SU-DHL-6 (cell line): ENCODE measurements around the gene MYO1D.

Experiments used
- H2AFZ ChIP-seq: fragments of 200-600 bp; sonication (generic); 2 replicates; pipeline ENCODE4 v1.6.1; 2014; ENCODE audit warnings: low read depth, mild to moderate bottlenecking, moderate library complexity, mixed read lengths, antibody characterized with exemption, low read length; ENCODE audit not compliant: severe bottlenecking
- H3F3A ChIP-seq: fragments of 200-600 bp; shearing (Covaris generic); 2 replicates; pipeline ENCODE4 v1.6.0; 2016; ENCODE audit warnings: antibody characterized with exemption, mild to moderate bottlenecking; ENCODE audit not compliant: insufficient read depth
- H3K27ac ChIP-seq: fragments of 200-600 bp; sonication (generic); 2 replicates; pipeline ENCODE4 v1.5.1; 2016; ENCODE audit warnings: low read depth, mild to moderate bottlenecking, low read length, moderate library complexity, mixed read lengths
- H3K27me3 ChIP-seq: fragments of 200-600 bp; sonication (generic), shearing (Covaris generic); 2 replicates; pipeline ENCODE4 v1.6.0; 2014; ENCODE audit warnings: mild to moderate bottlenecking, low read length
- H3K36me3 ChIP-seq: fragments of 200-600 bp; sonication (generic); 2 replicates; pipeline ENCODE4 v1.6.1; 2014; ENCODE audit warnings: mild to moderate bottlenecking, low read length, mixed read lengths
- H3K4me2 ChIP-seq: fragments of 300-600, 200-600 bp; shearing (Covaris generic), sonication (generic); 2 replicates; pipeline ENCODE4 v1.6.0; 2014; ENCODE audit warnings: low read length, low read depth, mild to moderate bottlenecking; ENCODE audit not compliant: poor library complexity, severe bottlenecking
- H3K4me3 ChIP-seq: fragments of 200-600 bp; sonication (generic); 2 replicates; pipeline ENCODE4 v1.5.1; 2014; ENCODE audit warnings: antibody characterized with exemption, low read length, mild to moderate bottlenecking, mixed read lengths; ENCODE audit not compliant: insufficient read depth, poor library complexity, severe bottlenecking
- H3K79me2 ChIP-seq: fragments of 200-600 bp; sonication (generic); 2 replicates; pipeline ENCODE4 v1.6.1; 2014; ENCODE audit warnings: mild to moderate bottlenecking, low read length, moderate library complexity; ENCODE audit not compliant: insufficient read depth
- H3K9ac ChIP-seq: fragments of 200-600 bp; sonication (generic); 2 replicates; pipeline ENCODE4 v1.7.0; 2014; ENCODE audit warnings: mild to moderate bottlenecking, low read length
- H3K9me2 ChIP-seq: fragments of 200-600 bp; sonication (generic); replicated peaks from 2 replicates; pipeline ENCODE4 v1.6.1; 2014; ENCODE audit warnings: low read length; ENCODE audit not compliant: insufficient read depth
- H3K9me3 ChIP-seq: fragments of 200-600 bp; sonication (generic); 2 replicates; pipeline ENCODE4 v1.6.1; 2014; ENCODE audit warnings: low read length, mixed read lengths; ENCODE audit not compliant: insufficient read depth
- H4K20me1 ChIP-seq: fragments of 200-600 bp; sonication (generic); 2 replicates; pipeline ENCODE4 v1.6.1; 2014; ENCODE audit warnings: low read depth, mild to moderate bottlenecking, antibody characterized with exemption, low read length, moderate library complexity, mixed read lengths
- CTCF ChIP-seq: fragments of 200-600 bp; sonication (generic); IDR thresholded peaks from one replicate; pipeline ENCODE4 v1.5.1; 2017; ENCODE audit warnings: antibody characterized with exemption, mild to moderate bottlenecking, low read length, moderate library complexity; ENCODE audit not compliant: insufficient read depth, poor library complexity, severe bottlenecking
- EZH2phosphoT487 ChIP-seq: fragments of 200-600 bp; sonication (generic), shearing (Covaris generic); conservative IDR thresholded peaks from 2 replicates; pipeline ENCODE4 v1.6.1; 2018; ENCODE audit warnings: mild to moderate bottlenecking, antibody characterized with exemption, low read length, moderate library complexity, mixed read lengths

Gene MYO1D

GRCh38 chr17:32907583-32907982, 30.7 kb upstream of the MYO1D start:
- Histone ChIP-seq H3K9me3 (no peaks in the 10 kb centered on the region), H3K9me2 (no peaks in the 10 kb centered on the region), H4K20me1 (no peaks in the 10 kb centered on the region), H3K79me2 (no peaks in the 10 kb centered on the region), H2AFZ (no peak overlapping the region), H3K27ac (no peak overlapping the region), H3K27me3 (no peaks in the 10 kb centered on the region), H3F3A (no peaks in the 10 kb centered on the region), H3K4me2 (no peak overlapping the region), H3K4me3 (no peak overlapping the region), H3K36me3 (no peaks in the 10 kb centered on the region), H3K9ac (no peak overlapping the region)
- TF ChIP-seq CTCF (no peak), EZH2phosphoT487 (no peak)

GRCh38 chr17:32904891-32905290, 28.0 kb upstream of the MYO1D start:
- Histone ChIP-seq H3K9ac (no peak overlapping the region), H3K36me3 (0 out of 2 replicates have a peak, but pooled peaks cover 3% of the 10 kb centered on the region), H3K4me3 (no peak overlapping the region), H3K4me2 (no peak overlapping the region), H3F3A (no peaks in the 10 kb centered on the region), H3K79me2 (no peaks in the 10 kb centered on the region), H3K9me3 (no peaks in the 10 kb centered on the region), H2AFZ (no peak overlapping the region), H3K27ac (no peak overlapping the region), H4K20me1 (no peaks in the 10 kb centered on the region), H3K9me2 (no peaks in the 10 kb centered on the region), H3K27me3 (no peaks in the 10 kb centered on the region)
- no peak for TF ChIP-seq CTCF

- Histone ChIP-seq H3K79me2 (no peaks in the 10 kb centered on the region), H3F3A (no peaks in the 10 kb centered on the region), H3K9me3 (no peaks in the 10 kb centered on the region), H3K9me2 (no peaks in the 10 kb centered on the region), H3K27me3 (no peaks in the 10 kb centered on the region), H4K20me1 (no peaks in the 10 kb centered on the region), H3K36me3 (0 out of 2 replicates have a peak, but pooled peaks cover 3% of the 10 kb centered on the region), H3K4me2 (no peak overlapping the region), H3K27ac (no peak overlapping the region), H3K4me3 (no peak overlapping the region), H2AFZ (no peak overlapping the region), H3K9ac (no peak overlapping the region)
- TF ChIP-seq EZH2phosphoT487 (no peak), CTCF (no peak)
Measured at GRCh38 chr17:32903774-32904673, 27.1 kb upstream of the MYO1D start.
